Measurements from ENCODE around the gene SESN2.

DNA sequence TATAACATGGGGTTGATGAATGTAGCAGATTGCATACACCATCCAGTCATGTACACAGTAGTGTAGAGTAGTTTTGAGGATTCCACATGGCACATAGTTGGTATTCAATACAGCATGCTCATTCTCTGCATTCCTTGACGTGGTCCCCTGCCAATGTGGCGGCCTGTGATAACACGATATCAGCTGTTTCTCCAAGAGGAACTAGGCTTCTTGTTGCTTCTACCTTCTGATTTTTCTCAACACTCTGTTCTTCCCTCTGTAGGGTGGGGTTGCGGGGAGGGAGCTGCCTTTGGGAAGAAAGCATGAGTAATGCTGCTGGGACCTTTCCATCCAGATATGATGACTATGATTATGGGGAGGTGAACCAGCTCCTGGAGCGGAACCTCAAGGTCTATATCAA, 19.4 kb downstream of the SESN2 start:
- TF ChIP-seq POLR2A (IDR thresholded peaks at IDR 0.05) (no peak), EP300 (IDR thresholded peaks at IDR 0.05; ENCODE audit: low read depth) (no peak), POLR2AphosphoS5 (IDR thresholded peaks at IDR 0.05) (no peak)
- TF ChIP-seq, protein P1, sequence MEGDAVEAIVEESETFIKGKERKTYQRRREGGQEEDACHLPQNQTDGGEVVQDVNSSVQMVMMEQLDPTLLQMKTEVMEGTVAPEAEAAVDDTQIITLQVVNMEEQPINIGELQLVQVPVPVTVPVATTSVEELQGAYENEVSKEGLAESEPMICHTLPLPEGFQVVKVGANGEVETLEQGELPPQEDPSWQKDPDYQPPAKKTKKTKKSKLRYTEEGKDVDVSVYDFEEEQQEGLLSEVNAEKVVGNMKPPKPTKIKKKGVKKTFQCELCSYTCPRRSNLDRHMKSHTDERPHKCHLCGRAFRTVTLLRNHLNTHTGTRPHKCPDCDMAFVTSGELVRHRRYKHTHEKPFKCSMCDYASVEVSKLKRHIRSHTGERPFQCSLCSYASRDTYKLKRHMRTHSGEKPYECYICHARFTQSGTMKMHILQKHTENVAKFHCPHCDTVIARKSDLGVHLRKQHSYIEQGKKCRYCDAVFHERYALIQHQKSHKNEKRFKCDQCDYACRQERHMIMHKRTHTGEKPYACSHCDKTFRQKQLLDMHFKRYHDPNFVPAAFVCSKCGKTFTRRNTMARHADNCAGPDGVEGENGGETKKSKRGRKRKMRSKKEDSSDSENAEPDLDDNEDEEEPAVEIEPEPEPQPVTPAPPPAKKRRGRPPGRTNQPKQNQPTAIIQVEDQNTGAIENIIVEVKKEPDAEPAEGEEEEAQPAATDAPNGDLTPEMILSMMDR (IDR thresholded peaks at IDR 0.05) = no peak
